Progenitor cell of endocrine pancreas (in vitro differentiated cells): Measurements from ENCODE around the gene COG7. TPM values are rescaled to one million over a fixed set of nuclear protein-coding genes. Genes with fewer than 3 reads are reported as not detected.
"Not testable (repeated sequence)": the region's sequence is repeated elsewhere in the genome, so short reads cannot be mapped to it uniquely, and the experiment has no call there.

Source experiments
- DNase-seq: peaks from one replicate; pipeline ENCODE4 v3.0.0; 2021; ENCODE audit warnings: low spot score; ENCODE audit not compliant: unreplicated experiment
- H3K27ac Mint-ChIP-seq: 2 replicates; pipeline ENCODE4 v1.8.0; 2021; ENCODE audit warnings: mild to moderate bottlenecking, moderate library complexity, mixed read lengths
- H3K27me3 Mint-ChIP-seq: 2 replicates; pipeline ENCODE4 v1.8.0; 2021; ENCODE audit warnings: mixed read lengths
- H3K36me3 Mint-ChIP-seq: 2 replicates; pipeline ENCODE4 v1.8.0; 2022; ENCODE audit warnings: mixed read lengths; ENCODE audit not compliant: insufficient read depth
- H3K4me1 Mint-ChIP-seq: 2 replicates; pipeline ENCODE4 v1.8.0; 2021; ENCODE audit warnings: low read depth, mixed read lengths
- H3K4me3 Mint-ChIP-seq: 2 replicates; pipeline ENCODE4 v1.8.0; 2021; ENCODE audit warnings: low read depth, mild to moderate bottlenecking, moderate library complexity, mixed read lengths
- H3K9me3 Mint-ChIP-seq: 2 replicates; pipeline ENCODE4 v1.8.0; 2021; ENCODE audit warnings: low read depth, mixed read lengths
- total RNA-seq: library from RNA; stranded (reverse); gene quantifications from 2 replicates; pipeline ENCODE4 v1.2.1, GENCODE V29; 2021
- TF ChIP-seq, protein P1 (sequence below): fragments of 200-600 bp; sonication (generic); IDR thresholded peaks from one replicate; pipeline ENCODE4 v1.5.0; 2021; ENCODE audit warnings: antibody characterized with exemption, mild to moderate bottlenecking; ENCODE audit not compliant: unreplicated experiment

The COG7 gene
- total RNA-seq, 1 donor from 2014 or later: 28.3 TPM

DNA sequence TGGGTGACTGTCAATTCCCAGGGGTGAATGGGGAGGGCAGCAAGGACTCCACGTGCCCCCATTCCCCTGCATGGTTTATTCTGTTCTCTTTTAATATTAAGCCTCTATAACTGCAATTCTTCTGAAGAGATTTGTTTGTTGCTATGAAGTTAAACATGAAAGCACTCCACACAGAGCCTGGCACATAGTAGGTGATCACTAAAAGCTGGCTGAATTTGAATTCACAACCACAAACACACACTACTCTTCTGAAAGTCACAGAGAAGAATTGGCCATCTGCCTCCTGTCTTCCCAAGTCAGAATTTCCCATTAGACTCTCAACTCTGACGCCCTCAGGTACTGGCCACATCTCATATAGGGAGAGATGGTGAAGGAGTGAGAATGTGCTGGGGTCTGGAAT, 55.5 kb downstream of the COG7 start:
- H3K9me3 Mint-ChIP-seq: no peaks in the 10 kb centered on the region
- H3K27ac Mint-ChIP-seq: no peak overlapping the region
- TF ChIP-seq, protein P1, sequence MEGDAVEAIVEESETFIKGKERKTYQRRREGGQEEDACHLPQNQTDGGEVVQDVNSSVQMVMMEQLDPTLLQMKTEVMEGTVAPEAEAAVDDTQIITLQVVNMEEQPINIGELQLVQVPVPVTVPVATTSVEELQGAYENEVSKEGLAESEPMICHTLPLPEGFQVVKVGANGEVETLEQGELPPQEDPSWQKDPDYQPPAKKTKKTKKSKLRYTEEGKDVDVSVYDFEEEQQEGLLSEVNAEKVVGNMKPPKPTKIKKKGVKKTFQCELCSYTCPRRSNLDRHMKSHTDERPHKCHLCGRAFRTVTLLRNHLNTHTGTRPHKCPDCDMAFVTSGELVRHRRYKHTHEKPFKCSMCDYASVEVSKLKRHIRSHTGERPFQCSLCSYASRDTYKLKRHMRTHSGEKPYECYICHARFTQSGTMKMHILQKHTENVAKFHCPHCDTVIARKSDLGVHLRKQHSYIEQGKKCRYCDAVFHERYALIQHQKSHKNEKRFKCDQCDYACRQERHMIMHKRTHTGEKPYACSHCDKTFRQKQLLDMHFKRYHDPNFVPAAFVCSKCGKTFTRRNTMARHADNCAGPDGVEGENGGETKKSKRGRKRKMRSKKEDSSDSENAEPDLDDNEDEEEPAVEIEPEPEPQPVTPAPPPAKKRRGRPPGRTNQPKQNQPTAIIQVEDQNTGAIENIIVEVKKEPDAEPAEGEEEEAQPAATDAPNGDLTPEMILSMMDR: no peak

DNA sequence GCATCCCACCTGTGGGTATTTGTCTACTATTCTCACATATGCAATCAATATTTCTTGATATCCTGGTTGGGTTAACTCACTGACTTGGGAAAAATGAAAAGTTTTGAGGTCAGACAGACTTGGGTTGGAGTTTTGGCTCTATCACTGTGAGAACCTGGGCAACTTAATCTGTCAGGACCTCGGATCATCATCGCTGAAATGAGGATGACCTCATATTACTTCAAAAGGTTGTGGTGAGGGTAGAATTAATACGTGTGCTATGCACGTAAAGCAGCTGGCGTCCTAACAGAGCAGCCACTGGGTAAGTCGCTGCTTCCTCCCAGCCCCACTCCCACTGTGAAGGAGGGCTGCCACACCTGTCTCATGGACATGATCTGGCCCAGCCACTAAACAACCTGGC, 57.3 kb downstream of the COG7 start:
- Mint-ChIP-seq H3K9me3 (no peaks in the 10 kb centered on the region), H3K36me3 (peaks cover 14% of the 10 kb centered on the region), H3K4me1 (peaks cover 2% of the 10 kb centered on the region), H3K27ac (no peak overlapping the region), H3K27me3 (no peaks in the 10 kb centered on the region), H3K4me3 (no peak overlapping the region)
- no peak for DNase-seq
- TF ChIP-seq, protein P1: no peak

More for the DNA sequence above, 55.5 kb downstream of the COG7 start:
- H3K4me3 Mint-ChIP-seq: no peak overlapping the region
- H3K36me3 Mint-ChIP-seq: peaks cover 17% of the 10 kb centered on the region
- H3K4me1 Mint-ChIP-seq: peaks cover 2% of the 10 kb centered on the region
- no peak for DNase-seq
- no peaks in the 10 kb centered on the region for H3K27me3 Mint-ChIP-seq

DNA sequence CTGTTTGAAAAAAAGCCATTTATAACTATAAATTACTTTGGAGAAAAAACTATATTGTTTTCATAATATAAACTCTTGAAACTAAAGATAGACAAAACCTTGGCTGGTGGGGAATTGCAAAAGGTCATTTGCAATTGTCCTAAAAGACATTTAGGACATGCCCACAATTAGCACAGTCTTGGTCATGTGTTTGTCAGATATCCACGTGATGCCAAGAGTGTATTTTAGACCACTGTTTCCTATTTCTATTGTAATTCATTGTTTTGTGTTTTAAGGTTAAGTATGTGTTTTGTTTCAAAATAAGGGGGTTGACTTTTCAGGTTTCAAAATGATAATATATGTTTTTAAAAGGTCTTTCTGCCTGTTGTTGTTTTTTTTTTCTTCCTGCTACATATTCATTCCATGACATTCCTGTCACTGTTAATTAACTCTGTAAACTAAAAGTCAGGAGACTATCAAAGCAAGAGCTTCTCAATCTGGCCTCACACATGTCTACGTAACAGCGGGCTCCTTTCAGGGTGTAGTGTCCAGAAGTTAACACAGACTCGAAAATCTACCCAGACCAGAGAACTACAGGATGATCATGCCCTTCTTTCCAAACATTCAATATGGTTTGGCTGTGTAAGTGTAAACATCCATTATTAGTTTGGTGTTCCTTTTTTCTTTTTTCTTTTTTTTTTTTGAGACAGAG, 58.7 kb downstream of the COG7 start:
- H3K27ac Mint-ChIP-seq: no peak overlapping the region
- no peak overlapping the region for H3K4me3 Mint-ChIP-seq
- no peaks in the 10 kb centered on the region for H3K9me3 Mint-ChIP-seq
- H3K27me3 Mint-ChIP-seq: no peaks in the 10 kb centered on the region
- no peak for DNase-seq
- peaks cover 2% of the 10 kb centered on the region for H3K4me1 Mint-ChIP-seq
- peaks cover 10% of the 10 kb centered on the region for H3K36me3 Mint-ChIP-seq
- TF ChIP-seq, protein P1: no peak

DNA sequence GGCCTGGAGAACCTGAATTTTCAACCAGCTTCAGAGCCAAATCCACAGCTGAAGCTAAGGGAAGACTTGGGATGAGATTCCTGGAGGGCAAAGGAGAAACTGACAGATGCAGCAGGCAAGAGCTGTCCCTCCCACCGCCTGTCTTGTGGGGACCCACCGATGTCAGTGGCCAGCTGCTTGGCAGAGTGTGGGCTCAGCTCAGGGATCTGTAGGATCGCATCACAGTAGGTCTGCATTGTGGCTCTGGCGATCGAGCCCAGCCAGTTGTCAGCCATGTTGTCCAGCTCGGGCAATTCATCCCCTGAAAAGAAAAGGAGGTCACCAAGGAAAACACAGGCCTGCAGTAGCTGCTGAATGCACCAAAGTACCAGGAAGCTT, 60.8 kb downstream of the COG7 start:
- Mint-ChIP-seq H3K9me3 (no peaks in the 10 kb centered on the region), H3K4me1 (peaks cover 2% of the 10 kb centered on the region), H3K4me3 (no peak overlapping the region), H3K27me3 (no peaks in the 10 kb centered on the region), H3K36me3 (peaks cover 12% of the 10 kb centered on the region), H3K27ac (no peak overlapping the region)
- no peak for DNase-seq
- TF ChIP-seq, protein P1: no peak

DNA sequence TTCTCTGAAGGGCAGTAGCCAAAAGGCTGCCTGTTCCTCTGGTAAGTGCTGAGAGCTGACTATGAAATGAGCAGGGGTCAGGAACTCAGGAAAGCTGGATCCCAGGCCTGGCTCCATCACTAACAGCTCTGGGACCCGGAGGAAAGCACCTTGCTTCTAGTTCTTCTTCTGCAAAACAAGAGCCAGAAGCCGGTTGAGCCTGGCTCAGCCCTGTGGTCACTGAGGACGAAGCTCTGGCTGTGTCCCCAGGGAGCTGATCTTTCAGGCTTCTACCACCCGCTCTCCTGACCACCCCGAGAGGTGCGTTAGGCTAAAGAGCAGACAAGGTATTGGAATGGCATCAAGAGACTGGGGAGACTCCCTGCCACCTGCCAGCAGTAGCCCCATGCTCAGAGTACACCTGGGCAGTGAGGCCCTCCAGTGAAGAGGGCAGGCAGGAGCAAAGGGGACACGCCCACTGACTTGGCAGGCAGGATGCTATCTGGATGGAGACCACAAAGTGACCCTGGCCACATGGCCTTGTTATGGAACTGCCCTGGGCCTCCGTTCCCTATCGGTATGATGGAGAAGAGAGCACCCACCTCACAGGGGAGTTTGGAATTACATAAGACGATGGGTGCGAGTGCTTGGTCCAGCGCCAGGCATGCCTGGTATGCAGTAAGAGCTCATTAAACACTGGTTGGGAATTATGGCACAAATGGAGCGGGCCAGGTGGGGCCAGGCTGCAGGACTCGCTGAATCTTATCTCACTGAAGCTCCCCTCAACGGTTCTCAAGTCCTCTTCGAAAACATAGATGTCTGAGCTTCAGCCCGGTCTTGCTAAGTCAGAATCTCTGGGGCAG, 61.4 kb downstream of the COG7 start:
- H3K36me3 Mint-ChIP-seq: peaks cover 12% of the 10 kb centered on the region

DNA sequence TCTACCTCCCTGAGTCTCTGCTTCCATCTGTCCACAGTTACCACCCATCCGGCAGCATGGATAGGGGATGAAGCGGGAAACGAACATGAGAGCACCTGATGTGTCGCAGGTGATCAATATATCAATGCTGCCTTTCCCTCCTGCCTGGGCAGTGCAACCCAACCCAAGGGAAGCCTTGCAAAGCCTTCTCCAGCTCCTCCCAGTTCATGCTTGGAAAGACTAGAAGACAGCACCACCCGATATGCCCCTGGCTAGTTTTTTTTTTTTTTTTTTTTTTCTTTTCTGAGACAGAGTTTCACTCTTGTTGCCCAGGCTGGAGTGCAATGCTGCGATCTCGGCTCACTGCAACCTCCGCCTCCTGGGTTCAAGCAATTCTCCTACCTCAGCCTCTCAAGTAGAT, 63.1 kb downstream of the COG7 start:
- H3K4me1 Mint-ChIP-seq, H3K27ac Mint-ChIP-seq, H3K4me3 Mint-ChIP-seq, DNase-seq, H3K9me3 Mint-ChIP-seq, H3K27me3 Mint-ChIP-seq: not testable (repeated sequence)
- H3K36me3 Mint-ChIP-seq: peaks cover 11% of the 10 kb centered on the region

More for the DNA sequence above, 61.4 kb downstream of the COG7 start:
- H3K4me3 Mint-ChIP-seq: no peak overlapping the region
- H3K27me3 Mint-ChIP-seq: no peaks in the 10 kb centered on the region
- no peaks in the 10 kb centered on the region for H3K9me3 Mint-ChIP-seq
- DNase-seq: no peak
- TF ChIP-seq, protein P1: no peak
- H3K27ac Mint-ChIP-seq: no peak overlapping the region
- peaks cover 2% of the 10 kb centered on the region for H3K4me1 Mint-ChIP-seq
